Ishikawa (cell line): ENCODE results near the gene FAM8A1.

ENCODE experiments used
- CEBPB ChIP-seq: IDR thresholded peaks from 2 replicates; pipeline ENCODE4 v1.6.1; 2012
- CREB1 ChIP-seq: IDR thresholded peaks from 2 replicates; pipeline ENCODE4 v1.6.1; 2012; ENCODE audit warnings: low read depth
- EGR1 ChIP-seq: IDR thresholded peaks from 2 replicates; pipeline ENCODE4 v1.6.1; 2012
- EP300 ChIP-seq: IDR thresholded peaks from 2 replicates; pipeline ENCODE4 v1.6.1; 2012; ENCODE audit warnings: borderline replicate concordance
- FOXM1 ChIP-seq: IDR thresholded peaks from 2 replicates; pipeline ENCODE4 v1.6.1; 2012; ENCODE audit warnings: low read depth, borderline replicate concordance
- NFIC ChIP-seq: IDR thresholded peaks from 2 replicates; pipeline ENCODE4 v1.6.1; 2012
- RAD21 ChIP-seq: IDR thresholded peaks from 2 replicates; pipeline ENCODE4 v1.6.1; 2012; ENCODE audit warnings: low read depth
- TAF1 ChIP-seq: IDR thresholded peaks from 2 replicates; pipeline ENCODE4 v1.6.1; 2012; ENCODE audit warnings: low read depth, mild to moderate bottlenecking
- TCF12 ChIP-seq: IDR thresholded peaks from 2 replicates; pipeline ENCODE4 v1.6.1; 2012; ENCODE audit warnings: low read depth
- TEAD4 ChIP-seq: IDR thresholded peaks from 2 replicates; pipeline ENCODE4 v1.6.1; 2012
- YY1 ChIP-seq: IDR thresholded peaks from 2 replicates; pipeline ENCODE4 v1.6.1; 2012; ENCODE audit warnings: low read depth
- ZBTB7A ChIP-seq: IDR thresholded peaks from 2 replicates; pipeline ENCODE4 v1.6.1; 2012; ENCODE audit warnings: low read depth
- TF ChIP-seq, protein P1 (sequence below): IDR thresholded peaks from 2 replicates; pipeline ENCODE4 v1.6.1; 2012
- TF ChIP-seq, protein P2 (sequence below): IDR thresholded peaks from 2 replicates; pipeline ENCODE4 v1.6.1; 2012
- TF ChIP-seq, protein P3 (sequence below): IDR thresholded peaks from 2 replicates; pipeline ENCODE4 v1.6.1; 2012; ENCODE audit warnings: low read depth, mild to moderate bottlenecking

FAM8A1 gene, protein sequence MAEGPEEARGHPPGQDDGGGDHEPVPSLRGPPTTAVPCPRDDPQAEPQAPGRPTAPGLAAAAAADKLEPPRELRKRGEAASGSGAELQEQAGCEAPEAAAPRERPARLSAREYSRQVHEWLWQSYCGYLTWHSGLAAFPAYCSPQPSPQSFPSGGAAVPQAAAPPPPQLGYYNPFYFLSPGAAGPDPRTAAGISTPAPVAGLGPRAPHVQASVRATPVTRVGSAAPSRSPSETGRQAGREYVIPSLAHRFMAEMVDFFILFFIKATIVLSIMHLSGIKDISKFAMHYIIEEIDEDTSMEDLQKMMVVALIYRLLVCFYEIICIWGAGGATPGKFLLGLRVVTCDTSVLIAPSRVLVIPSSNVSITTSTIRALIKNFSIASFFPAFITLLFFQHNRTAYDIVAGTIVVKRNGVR

DNA sequence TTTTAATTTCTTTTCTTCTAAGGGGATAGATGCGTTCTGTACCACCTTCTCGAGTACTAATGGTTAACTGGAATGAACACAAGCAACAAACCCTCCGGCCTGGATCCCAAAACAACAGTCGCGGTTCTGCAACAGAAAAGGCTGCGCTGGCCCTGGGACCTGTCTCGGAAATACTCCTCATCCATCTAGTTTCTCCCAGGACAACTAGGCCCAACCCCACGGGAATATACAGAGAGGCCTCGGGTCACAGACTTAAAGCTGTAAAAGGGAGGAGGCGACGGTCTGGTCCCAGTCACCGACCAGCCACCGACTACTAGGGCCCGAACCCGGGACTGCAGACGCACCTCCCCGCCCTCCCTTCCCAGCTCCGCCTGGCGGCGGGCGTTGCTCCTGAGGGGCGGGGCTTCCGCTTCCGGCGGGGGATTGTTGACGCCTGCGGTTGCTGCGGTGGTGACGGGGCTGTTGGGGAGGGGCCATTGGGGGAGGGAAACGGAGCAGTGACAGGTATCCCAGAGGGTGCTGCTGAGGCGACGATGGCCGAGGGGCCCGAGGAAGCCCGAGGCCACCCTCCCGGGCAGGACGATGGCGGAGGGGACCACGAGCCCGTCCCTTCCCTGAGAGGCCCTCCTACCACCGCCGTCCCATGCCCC is at the start of gene FAM8A1:
Gene FAM8A1 (plus strand): TSS at position 426 of the 650 bp plus-strand sequence. CDS start 108 bp downstream, at position 534.
- TF ChIP-seq, protein P1, sequence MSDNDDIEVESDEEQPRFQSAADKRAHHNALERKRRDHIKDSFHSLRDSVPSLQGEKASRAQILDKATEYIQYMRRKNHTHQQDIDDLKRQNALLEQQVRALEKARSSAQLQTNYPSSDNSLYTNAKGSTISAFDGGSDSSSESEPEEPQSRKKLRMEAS, result peak; percentile 55
- TF ChIP-seq EP300 (no peak), YY1 (peak; percentile 57; the same call in 1 of the 2 replicates), CEBPB (no peak), EGR1 (no peak), FOXM1 (0 out of 2 replicates have a peak, but pooled peaks have one; percentile 7), RAD21 (no peak), CREB1 (peak; percentile 71), ZBTB7A (no peak), TEAD4 (no peak), TCF12 (peak; percentile 50; the same call in 1 of the 2 replicates), NFIC (no peak; the same call in 1 of the 2 replicates), TAF1 (peak; percentile 83)
- TF ChIP-seq, protein P2, sequence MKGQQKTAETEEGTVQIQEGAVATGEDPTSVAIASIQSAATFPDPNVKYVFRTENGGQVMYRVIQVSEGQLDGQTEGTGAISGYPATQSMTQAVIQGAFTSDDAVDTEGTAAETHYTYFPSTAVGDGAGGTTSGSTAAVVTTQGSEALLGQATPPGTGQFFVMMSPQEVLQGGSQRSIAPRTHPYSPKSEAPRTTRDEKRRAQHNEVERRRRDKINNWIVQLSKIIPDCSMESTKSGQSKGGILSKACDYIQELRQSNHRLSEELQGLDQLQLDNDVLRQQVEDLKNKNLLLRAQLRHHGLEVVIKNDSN, result no peak
- TF ChIP-seq, protein P3, sequence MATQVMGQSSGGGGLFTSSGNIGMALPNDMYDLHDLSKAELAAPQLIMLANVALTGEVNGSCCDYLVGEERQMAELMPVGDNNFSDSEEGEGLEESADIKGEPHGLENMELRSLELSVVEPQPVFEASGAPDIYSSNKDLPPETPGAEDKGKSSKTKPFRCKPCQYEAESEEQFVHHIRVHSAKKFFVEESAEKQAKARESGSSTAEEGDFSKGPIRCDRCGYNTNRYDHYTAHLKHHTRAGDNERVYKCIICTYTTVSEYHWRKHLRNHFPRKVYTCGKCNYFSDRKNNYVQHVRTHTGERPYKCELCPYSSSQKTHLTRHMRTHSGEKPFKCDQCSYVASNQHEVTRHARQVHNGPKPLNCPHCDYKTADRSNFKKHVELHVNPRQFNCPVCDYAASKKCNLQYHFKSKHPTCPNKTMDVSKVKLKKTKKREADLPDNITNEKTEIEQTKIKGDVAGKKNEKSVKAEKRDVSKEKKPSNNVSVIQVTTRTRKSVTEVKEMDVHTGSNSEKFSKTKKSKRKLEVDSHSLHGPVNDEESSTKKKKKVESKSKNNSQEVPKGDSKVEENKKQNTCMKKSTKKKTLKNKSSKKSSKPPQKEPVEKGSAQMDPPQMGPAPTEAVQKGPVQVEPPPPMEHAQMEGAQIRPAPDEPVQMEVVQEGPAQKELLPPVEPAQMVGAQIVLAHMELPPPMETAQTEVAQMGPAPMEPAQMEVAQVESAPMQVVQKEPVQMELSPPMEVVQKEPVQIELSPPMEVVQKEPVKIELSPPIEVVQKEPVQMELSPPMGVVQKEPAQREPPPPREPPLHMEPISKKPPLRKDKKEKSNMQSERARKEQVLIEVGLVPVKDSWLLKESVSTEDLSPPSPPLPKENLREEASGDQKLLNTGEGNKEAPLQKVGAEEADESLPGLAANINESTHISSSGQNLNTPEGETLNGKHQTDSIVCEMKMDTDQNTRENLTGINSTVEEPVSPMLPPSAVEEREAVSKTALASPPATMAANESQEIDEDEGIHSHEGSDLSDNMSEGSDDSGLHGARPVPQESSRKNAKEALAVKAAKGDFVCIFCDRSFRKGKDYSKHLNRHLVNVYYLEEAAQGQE, result no peak

DNA sequence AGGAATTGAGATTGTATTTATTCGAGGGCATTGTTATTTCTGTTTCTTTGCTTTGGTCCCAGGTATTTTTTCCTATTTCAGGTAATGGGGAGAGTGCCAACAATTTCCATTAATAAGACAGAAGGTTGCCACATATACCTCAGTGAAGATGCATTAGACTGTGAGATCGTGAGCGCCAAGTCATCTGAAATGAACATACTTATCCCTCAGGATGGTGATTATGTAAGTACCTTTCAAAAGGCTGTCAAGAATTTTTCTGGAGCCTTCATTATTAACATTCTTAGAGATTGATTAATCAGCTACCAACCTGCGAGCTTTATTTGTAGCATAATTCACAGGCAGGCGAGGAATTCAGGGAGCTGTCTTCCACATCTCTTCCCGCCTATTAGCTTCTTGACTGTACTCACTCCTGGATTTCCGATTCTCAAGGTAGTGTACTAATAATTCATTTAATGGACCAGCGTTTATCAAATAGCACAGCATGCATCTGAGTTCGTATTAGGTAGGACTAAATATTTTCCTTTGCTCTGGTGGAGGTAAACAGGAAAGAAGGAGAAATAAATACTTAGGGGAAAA is 48.6 kb upstream of the FAM8A1 start:
- TF ChIP-seq NFIC, result no peak
- TF ChIP-seq EP300, result no peak
- TF ChIP-seq, protein P2, result no peak
- no peak for TF ChIP-seq CEBPB
- TF ChIP-seq YY1, result no peak
- TF ChIP-seq, protein P1, result no peak
- TF ChIP-seq FOXM1, result no peak
- no peak for TF ChIP-seq RAD21
- TF ChIP-seq CREB1, result no peak
- TF ChIP-seq EGR1, result no peak
- TF ChIP-seq TEAD4, result no peak
- TF ChIP-seq, protein P3, result no peak
- no peak for TF ChIP-seq ZBTB7A
- TF ChIP-seq TCF12, result no peak
- TF ChIP-seq TAF1, result no peak

DNA sequence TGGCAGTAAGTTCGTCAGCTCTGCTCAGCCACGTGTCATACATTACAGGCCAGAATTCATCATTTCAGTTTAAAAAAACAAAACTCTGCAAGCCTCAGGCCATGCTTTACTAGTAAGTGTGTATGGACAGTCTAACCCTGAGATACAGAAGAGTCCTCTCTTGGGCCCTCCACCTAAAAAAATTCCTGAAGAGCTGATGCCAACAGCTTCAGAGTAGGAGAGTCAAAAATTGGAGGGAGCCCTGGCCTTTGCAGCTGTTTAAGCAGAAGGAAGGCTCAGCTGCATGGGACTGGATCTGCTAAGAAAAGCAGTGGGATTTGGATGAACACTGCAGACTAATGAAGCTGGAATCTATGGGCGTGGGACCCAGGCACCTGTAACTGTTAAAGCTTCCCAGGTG is 47.2 kb upstream of the FAM8A1 start:
- TF ChIP-seq, protein P3, result no peak
- TF ChIP-seq, protein P2, result no peak
- TF ChIP-seq CEBPB, result no peak
- no peak for TF ChIP-seq TCF12
- TF ChIP-seq, protein P1, result no peak
- no peak for TF ChIP-seq FOXM1
- TF ChIP-seq TAF1, result no peak
- no peak for TF ChIP-seq TEAD4
- TF ChIP-seq EGR1, result no peak
- no peak for TF ChIP-seq YY1
- no peak for TF ChIP-seq RAD21
- TF ChIP-seq CREB1, result no peak
- no peak for TF ChIP-seq NFIC
- TF ChIP-seq EP300, result no peak
- no peak for TF ChIP-seq ZBTB7A
